H1 (cell line): ENCODE data around the gene PIK3C2G. TPM values are rescaled to one million over a fixed set of nuclear protein-coding genes. Genes with fewer than 3 reads are reported as not detected.

Source experiments
- CTCF ChIA-PET: fragments of 300-600 bp; sonication (Branson Sonifier 250); formaldehyde crosslinking; loops from one replicate; lab custom pipeline; 2021; ENCODE audit not compliant: partially characterized antibody; lab: Charles Lee
- POLR2A ChIA-PET: fragments of 300-600 bp; sonication (Branson Sonifier 250); formaldehyde crosslinking; loops from one replicate; lab custom pipeline; 2021; ENCODE audit warnings: inconsistent platforms; ENCODE audit not compliant: partially characterized antibody; lab: Charles Lee
- DNase-seq, 2 experiments: peaks; one replicate each; pipeline versions ENCODE4 v3.0.0 to v3.0.0-alpha.2; 2010 to 2022; ENCODE audit warnings: low spot score in 2 of 2, low read depth in 1 of 2, mixed read lengths in 1 of 2
- FAIRE-seq: peaks from 2 replicates; lab custom pipeline; 2011; peaks lifted over from hg19 to GRCh38; lab: Jason Lieb, UNC
- H2AFZ ChIP-seq: 2 replicates; pipeline ENCODE4 v1.8.1; 2012; ENCODE audit warnings: low read length, inconsistent platforms
- H2AK5ac ChIP-seq: 2 replicates; pipeline ENCODE4 v1.6.1; 2013; ENCODE audit warnings: low read depth, low read length
- H2BK120ac ChIP-seq: replicated peaks from 2 replicates; pipeline ENCODE3; 2013; ENCODE audit warnings: low read depth, low read length, inconsistent platforms
- H2BK12ac ChIP-seq: 2 replicates; pipeline ENCODE4 v1.6.1; 2013; ENCODE audit warnings: low read depth, low read length
- H2BK15ac ChIP-seq: 2 replicates; pipeline ENCODE4 v1.6.1; 2013; ENCODE audit warnings: low read length
- H2BK20ac ChIP-seq: 2 replicates; pipeline ENCODE4 v1.6.1; 2013; ENCODE audit warnings: low read length
- H2BK5ac ChIP-seq: 2 replicates; pipeline ENCODE4 v1.6.1; 2013; ENCODE audit warnings: low read depth, low read length
- H3K14ac ChIP-seq: 2 replicates; pipeline ENCODE4 v1.6.1; 2013; ENCODE audit warnings: inconsistent platforms; ENCODE audit not compliant: insufficient read length
- H3K18ac ChIP-seq: 2 replicates; pipeline ENCODE4 v1.6.1; 2013; ENCODE audit warnings: low read length; ENCODE audit errors: extremely low read depth
- H3K23ac ChIP-seq: 2 replicates; pipeline ENCODE4 v1.6.1; 2013; ENCODE audit warnings: inconsistent platforms; ENCODE audit not compliant: insufficient read length
- H3K23me2 ChIP-seq: 2 replicates; pipeline ENCODE4 v1.6.1; 2013; ENCODE audit warnings: low read depth, low read length
- H3K27ac ChIP-seq: 2 replicates; pipeline ENCODE4 v1.6.1; 2011; ENCODE audit warnings: low read depth, low read length, inconsistent platforms
- H3K27me3 ChIP-seq, 4 experiments: replicated peaks in 1 of 4; 1 replicate in 1 of 4; 2 replicates in 3 of 4; pipeline versions ENCODE4 v1.6.1 to v1.8.1; 2011 to 2013; ENCODE audit warnings: low read length in 3 of 4, mild to moderate bottlenecking in 3 of 4, inconsistent platforms in 2 of 4, mixed read lengths in 2 of 4, moderate library complexity in 1 of 4; ENCODE audit not compliant: control insufficient read depth in 3 of 4, insufficient read depth in 3 of 4; ENCODE audit errors: extremely low read depth in 1 of 4
- H3K36me3 ChIP-seq, 4 experiments: 2 replicates each; pipeline versions ENCODE4 v1.6.1 to v1.8.1; 2011 to 2013; ENCODE audit warnings: mild to moderate bottlenecking in 4 of 4, low read length in 3 of 4, moderate library complexity in 2 of 4, control low read depth in 1 of 4, inconsistent platforms in 1 of 4; ENCODE audit not compliant: insufficient read depth in 4 of 4, control insufficient read depth in 2 of 4
- H3K4ac ChIP-seq: replicated peaks from 2 replicates; pipeline ENCODE3; 2013; ENCODE audit warnings: low read length, low read depth, mixed read lengths, inconsistent platforms; ENCODE audit not compliant: insufficient read length
- H3K4me1 ChIP-seq, 4 experiments: replicated peaks in 1 of 4; 1 replicate in 1 of 4; 2 replicates in 3 of 4; pipeline versions ENCODE4 v1.6.1 to v1.8.1; 2011 to 2013; ENCODE audit warnings: low read length in 3 of 4, inconsistent platforms in 2 of 4, mixed read lengths in 1 of 4; ENCODE audit not compliant: insufficient read depth in 4 of 4, control insufficient read depth in 3 of 4
- H3K4me2 ChIP-seq, 2 experiments: 2 replicates each; pipeline versions ENCODE4 v1.6.1 to v1.8.1; 2011 to 2013; ENCODE audit warnings: low read depth in 2 of 2, low read length in 2 of 2, control low read depth in 1 of 2, inconsistent platforms in 1 of 2, mild to moderate bottlenecking in 1 of 2; ENCODE audit not compliant: insufficient read depth in 1 of 2
- H3K4me3 ChIP-seq, 4 experiments: fragments of 200-600, 300-600 bp in 1 of 4; sonication (generic), shearing (Covaris generic), sonication (Bioruptor Twin) in 1 of 4; 2 replicates each; pipeline versions ENCODE4 v1.5.1 to v1.8.1; 2011 to 2016; ENCODE audit warnings: low read length in 4 of 4, low read depth in 3 of 4, control low read depth in 2 of 4, inconsistent platforms in 2 of 4, mild to moderate bottlenecking in 2 of 4, mixed read lengths in 1 of 4, moderate library complexity in 1 of 4; ENCODE audit not compliant: insufficient read depth in 2 of 4; ENCODE audit errors: extremely low read depth in 1 of 4
- H3K56ac ChIP-seq: replicated peaks from 2 replicates; pipeline ENCODE3; 2013; ENCODE audit warnings: low read depth, mild to moderate bottlenecking, mixed read lengths, low read length, inconsistent platforms; ENCODE audit not compliant: insufficient read length
- H3K79me1 ChIP-seq: 2 replicates; pipeline ENCODE4 v1.6.1; 2013; ENCODE audit warnings: low read depth, low read length, control low read depth
- H3K79me2 ChIP-seq, 2 experiments: 2 replicates each; pipeline versions ENCODE4 v1.6.1 to v1.8.1; 2012 to 2013; ENCODE audit warnings: low read length in 2 of 2, mild to moderate bottlenecking in 2 of 2, inconsistent platforms in 1 of 2; ENCODE audit not compliant: insufficient read depth in 2 of 2, control insufficient read depth in 1 of 2
- H3K9ac ChIP-seq, 4 experiments: replicated peaks in 1 of 4; 1 replicate in 1 of 4; 2 replicates in 3 of 4; pipeline versions ENCODE4 v1.6.1 to v1.8.1; 2011 to 2013; ENCODE audit warnings: low read depth in 3 of 4, low read length in 3 of 4, control low read depth in 2 of 4, mild to moderate bottlenecking in 2 of 4, moderate library complexity in 2 of 4, inconsistent platforms in 1 of 4; ENCODE audit errors: extremely low read depth in 1 of 4
- H3K9me3 ChIP-seq, 2 experiments: 2 replicates each; pipeline versions ENCODE4 v1.6.1 to v1.8.1; 2012 to 2013; ENCODE audit warnings: mild to moderate bottlenecking in 2 of 2, moderate library complexity in 2 of 2, control low read depth in 1 of 2, inconsistent platforms in 1 of 2, low read depth in 1 of 2, low read length in 1 of 2, mixed read lengths in 1 of 2; ENCODE audit not compliant: insufficient read depth in 2 of 2
- H4K20me1 ChIP-seq, 2 experiments: replicated peaks in 1 of 2; 2 replicates each; pipeline versions ENCODE3 to v1.8.1; 2011 to 2013; ENCODE audit warnings: inconsistent platforms in 2 of 2, low read length in 2 of 2, mild to moderate bottlenecking in 1 of 2; ENCODE audit not compliant: insufficient read depth in 2 of 2, control insufficient read depth in 1 of 2
- H4K5ac ChIP-seq: 2 replicates; pipeline ENCODE4 v1.6.1; 2013; ENCODE audit warnings: low read length, low read depth, mixed read lengths, inconsistent platforms; ENCODE audit not compliant: insufficient read length
- H4K8ac ChIP-seq: 2 replicates; pipeline ENCODE4 v1.8.0; 2013; ENCODE audit warnings: mild to moderate bottlenecking, moderate library complexity, low read length, inconsistent platforms; ENCODE audit not compliant: insufficient read depth; ENCODE audit errors: extremely low read depth
- H4K91ac ChIP-seq: replicated peaks from 2 replicates; pipeline ENCODE3; 2013; ENCODE audit warnings: low read length, mixed read lengths, inconsistent platforms; ENCODE audit not compliant: insufficient read length
- CTBP2 ChIP-seq: IDR thresholded peaks from 2 replicates; pipeline ENCODE4 v1.7.0; 2011; ENCODE audit warnings: borderline replicate concordance, mild to moderate bottlenecking, moderate library complexity, mixed read lengths, low read length; ENCODE audit not compliant: insufficient read depth, insufficient read length
- EGR1 ChIP-seq: IDR thresholded peaks from 2 replicates; pipeline ENCODE4 v1.6.1; 2011; ENCODE audit warnings: low read depth, low read length, borderline replicate concordance
- HDAC2 ChIP-seq, 2 experiments: fragments of 300-600 bp in 1 of 2; sonication (generic) in 1 of 2; IDR thresholded peaks; 2 replicates each; pipeline ENCODE4 v1.6.1; 2011 to 2012; ENCODE audit warnings: low read depth in 2 of 2, low read length in 2 of 2, mild to moderate bottlenecking in 2 of 2, moderate library complexity in 2 of 2, borderline replicate concordance in 1 of 2, inconsistent platforms in 1 of 2
- KDM5A ChIP-seq: fragments of 200-600 bp; IDR thresholded peaks from 2 replicates; pipeline ENCODE4 v1.7.1; 2012; ENCODE audit warnings: mild to moderate bottlenecking, low read length, inconsistent platforms, mixed read lengths
- RAD21 ChIP-seq, 2 experiments: IDR thresholded peaks in 1 of 2; conservative IDR thresholded peaks in 1 of 2; 2 replicates each; pipeline ENCODE4 v1.6.1; 2011; ENCODE audit warnings: low read depth in 2 of 2, low read length in 2 of 2, improper control_type of control experiment in 1 of 2, inconsistent platforms in 1 of 2, mild to moderate bottlenecking in 1 of 2, moderate library complexity in 1 of 2
- RBBP5 ChIP-seq: IDR thresholded peaks from 2 replicates; pipeline ENCODE4 v1.7.1; 2012; ENCODE audit warnings: low read depth, mild to moderate bottlenecking, inconsistent platforms, low read length, moderate library complexity, borderline replicate concordance
- ZNF274 ChIP-seq: IDR thresholded peaks from 2 replicates; pipeline ENCODE4 v1.7.0; 2012; ENCODE audit warnings: low read length, borderline replicate concordance; ENCODE audit errors: extremely low read depth
- WGBS, 2 experiments: shearing (Covaris generic) in 1 of 2; methylation state at CpG; one replicate each; pipeline versions ENCODE4 v1.1.6 to v1.1.7; 2013 to 2015; ENCODE audit warnings: low lambda C conversion rate in 2 of 2, mixed read lengths in 2 of 2, inconsistent platforms in 1 of 2, low coverage in 1 of 2, missing lambda C conversion rate in 1 of 2; ENCODE audit not compliant: insufficient replicate concordance in 2 of 2, insufficient coverage in 1 of 2, insufficient read length in 1 of 2; ENCODE audit errors: extremely low coverage in 1 of 2, missing lambda C conversion rate in 1 of 2; 5-methylcytosine and 5-hydroxymethylcytosine counted together
- polyA plus RNA-seq, 7 experiments: library from polyadenylated mRNA; depleted of rRNA in 3 of 7; stranded (reverse) in 5 of 7; unstranded in 2 of 7; fragments of >200 nt in 5 of 7; fragments of 200-250 nt in 2 of 7; gene quantifications; 1 replicate in 5 of 7; 2 replicates in 1 of 7; 4 replicates in 1 of 7; pipeline versions ENCODE4 v1.2.1 to v1.2.3, GENCODE V29; 2011 to 2013; ENCODE audit warnings: missing spikeins in 2 of 7, mixed read lengths in 2 of 7
- total RNA-seq: library from RNA; stranded (reverse); fragmentation: NEBNext Ultra II Directional; extraction: Animal tissue kit (Norgen Biotek cat#: 25700); gene quantifications from 2 replicates; pipeline ENCODE4 v1.2.1, GENCODE V29; 2021
- TF ChIP-seq, protein P1 (sequence below): IDR thresholded peaks from 2 replicates; pipeline ENCODE4 v1.6.1; 2012; ENCODE audit warnings: inconsistent platforms
- TF ChIP-seq, protein P2 (sequence below): IDR thresholded peaks from 2 replicates; pipeline ENCODE4 v1.6.1; 2012; ENCODE audit warnings: low read length, inconsistent platforms

The PIK3C2G gene
- total and polyA plus RNA-seq, 2 of the 8 experiments (the other 6 are each of a cell fraction or from before 2014, with no cell fraction given), result not detected

DNA sequence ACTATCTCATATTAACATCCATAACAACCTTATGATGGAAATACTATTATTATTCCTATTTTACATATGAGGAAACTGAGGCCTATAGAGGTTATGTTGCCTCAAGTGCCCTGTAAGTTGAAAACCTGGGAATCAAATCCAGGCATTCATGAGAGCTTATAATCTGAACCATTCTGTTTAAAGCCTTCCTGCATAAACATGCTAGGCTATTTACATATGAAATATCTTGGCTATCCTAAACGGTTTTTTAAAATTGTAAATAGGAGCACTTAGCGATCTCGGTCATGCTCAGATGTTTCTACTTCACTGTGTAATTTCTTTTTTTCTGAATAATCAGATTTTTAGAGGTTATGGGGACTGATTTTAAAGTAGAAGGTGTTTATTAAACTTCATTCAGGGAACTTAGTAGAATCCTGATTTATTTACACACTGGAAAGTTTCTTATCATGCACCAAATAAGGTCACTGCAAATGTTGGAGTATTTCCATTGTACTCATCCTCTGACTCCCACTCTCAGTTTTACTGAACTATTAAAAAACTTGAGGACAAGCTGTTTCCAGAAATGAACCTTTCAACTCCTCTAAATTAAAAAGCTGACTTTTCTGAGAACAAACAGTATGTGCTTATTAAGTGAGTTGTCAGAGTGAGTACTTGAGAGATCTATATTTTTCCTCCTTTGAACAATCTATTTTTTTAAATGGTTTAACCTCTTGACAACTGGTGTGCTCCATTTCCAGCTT lies 141.7 kb downstream of the PIK3C2G start:
- no peak overlapping the region for H3K14ac ChIP-seq
- no peak overlapping the region for H2BK120ac ChIP-seq
- H3K79me1 ChIP-seq, result no peaks in the 10 kb centered on the region
- H3K36me3 ChIP-seq, result no peaks in the 10 kb centered on the region
- no peak overlapping the region for H3K4me2 ChIP-seq
- no peak overlapping the region for H4K91ac ChIP-seq
- H3K9me3 ChIP-seq, result no peaks in the 10 kb centered on the region
- H2BK5ac ChIP-seq, result no peak overlapping the region
- H4K5ac ChIP-seq, result no peak overlapping the region
- no peak overlapping the region for H3K27ac ChIP-seq
- POLR2A ChIA-PET, result no interaction called here
- H2AK5ac ChIP-seq, result no peak overlapping the region
- CTCF ChIA-PET, result interaction anchor here (0.6 kb wide), 1 partner anchor 1106 kb away, joined by 3 read pairs; no protein-coding TSS in a partner anchor
- no peak overlapping the region for H2BK12ac ChIP-seq
- H3K23ac ChIP-seq, result no peak overlapping the region
- 87% methylated on average over 3 of the region's 3 CpGs; no CpG with 5 or more reads in 1 of the 2 experiments for WGBS, 2 experiments
- DNase-seq (no peak), FAIRE-seq (no peak)
- H3K4me3 ChIP-seq, result no peak overlapping the region
- no peak overlapping the region for H2BK20ac ChIP-seq
- H3K4ac ChIP-seq, result no peak overlapping the region
- H3K27me3 ChIP-seq, result no peaks in the 10 kb centered on the region
- H3K4me1 ChIP-seq, result peaks cover 0 to 2% (median 0%) of the 10 kb centered on the region in 4 experiments; a peak in 3 of 7 replicates
- no peak overlapping the region for H2BK15ac ChIP-seq
- no peak overlapping the region for H3K9ac ChIP-seq
- no peak overlapping the region for H3K18ac ChIP-seq
- no peak overlapping the region for H2AFZ ChIP-seq
- no peak overlapping the region for H3K56ac ChIP-seq
- H3K79me2 ChIP-seq, result no peaks in the 10 kb centered on the region
- no peaks in the 10 kb centered on the region for H3K23me2 ChIP-seq
- no peaks in the 10 kb centered on the region for H4K20me1 ChIP-seq
- H4K8ac ChIP-seq, result no peak overlapping the region
- TF ChIP-seq HDAC2 (IDR thresholded peaks at IDR 0.05; ENCODE audit: borderline replicate concordance in 1 of 2, low read depth in 2 of 2, low read length in 2 of 2) (no peak), KDM5A (no peak), ZNF274 (no peak), RAD21 (IDR thresholded peaks at IDR 0.05 in 1 of 2, conservative IDR thresholded peaks at IDR 0.05 in 1 of 2; ENCODE audit: low read depth in 2 of 2, low read length in 2 of 2) (no peak), CTBP2 (no peak), RBBP5 (no peak), EGR1 (no peak)
- TF ChIP-seq, protein P1, sequence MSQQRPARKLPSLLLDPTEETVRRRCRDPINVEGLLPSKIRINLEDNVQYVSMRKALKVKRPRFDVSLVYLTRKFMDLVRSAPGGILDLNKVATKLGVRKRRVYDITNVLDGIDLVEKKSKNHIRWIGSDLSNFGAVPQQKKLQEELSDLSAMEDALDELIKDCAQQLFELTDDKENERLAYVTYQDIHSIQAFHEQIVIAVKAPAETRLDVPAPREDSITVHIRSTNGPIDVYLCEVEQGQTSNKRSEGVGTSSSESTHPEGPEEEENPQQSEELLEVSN, result no peak
- TF ChIP-seq, protein P2, sequence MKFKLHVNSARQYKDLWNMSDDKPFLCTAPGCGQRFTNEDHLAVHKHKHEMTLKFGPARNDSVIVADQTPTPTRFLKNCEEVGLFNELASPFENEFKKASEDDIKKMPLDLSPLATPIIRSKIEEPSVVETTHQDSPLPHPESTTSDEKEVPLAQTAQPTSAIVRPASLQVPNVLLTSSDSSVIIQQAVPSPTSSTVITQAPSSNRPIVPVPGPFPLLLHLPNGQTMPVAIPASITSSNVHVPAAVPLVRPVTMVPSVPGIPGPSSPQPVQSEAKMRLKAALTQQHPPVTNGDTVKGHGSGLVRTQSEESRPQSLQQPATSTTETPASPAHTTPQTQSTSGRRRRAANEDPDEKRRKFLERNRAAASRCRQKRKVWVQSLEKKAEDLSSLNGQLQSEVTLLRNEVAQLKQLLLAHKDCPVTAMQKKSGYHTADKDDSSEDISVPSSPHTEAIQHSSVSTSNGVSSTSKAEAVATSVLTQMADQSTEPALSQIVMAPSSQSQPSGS, result no peak
